GM18499 (cell line): ENCODE measurements around the gene RARG.
"Not testable (repeated sequence)": the region's sequence is repeated elsewhere in the genome, so short reads cannot be mapped to it uniquely, and the experiment has no call there.

Experiments
- ATAC-seq: cut with Tn5 transposase; IDR thresholded peaks from one replicate; pipeline ENCODE4 v1.9.1; 2021; ENCODE audit warnings: moderate number of reproducible peaks; ENCODE audit not compliant: insufficient read depth, unreplicated experiment

RARG gene

DNA sequence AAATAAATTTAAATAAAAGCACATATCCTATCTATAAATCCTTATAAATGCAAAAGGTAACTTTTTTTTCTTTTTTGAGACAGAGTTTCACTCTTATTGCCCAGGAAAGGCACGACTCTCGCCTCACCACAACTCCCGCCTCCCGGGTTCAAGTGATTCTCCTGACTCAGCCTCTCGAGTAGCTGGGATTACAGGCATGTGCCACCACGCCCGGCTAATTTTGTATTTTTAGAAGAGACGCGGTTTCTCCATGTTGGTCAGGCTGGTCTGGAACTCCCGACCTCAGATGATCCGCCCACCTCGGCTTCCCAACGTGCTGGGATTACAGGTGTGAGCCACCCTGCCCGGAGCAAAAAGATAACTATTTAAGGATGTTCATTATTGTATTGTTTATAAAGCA is 53.2 kb downstream of the RARG start:
- not testable (repeated sequence) for ATAC-seq

DNA sequence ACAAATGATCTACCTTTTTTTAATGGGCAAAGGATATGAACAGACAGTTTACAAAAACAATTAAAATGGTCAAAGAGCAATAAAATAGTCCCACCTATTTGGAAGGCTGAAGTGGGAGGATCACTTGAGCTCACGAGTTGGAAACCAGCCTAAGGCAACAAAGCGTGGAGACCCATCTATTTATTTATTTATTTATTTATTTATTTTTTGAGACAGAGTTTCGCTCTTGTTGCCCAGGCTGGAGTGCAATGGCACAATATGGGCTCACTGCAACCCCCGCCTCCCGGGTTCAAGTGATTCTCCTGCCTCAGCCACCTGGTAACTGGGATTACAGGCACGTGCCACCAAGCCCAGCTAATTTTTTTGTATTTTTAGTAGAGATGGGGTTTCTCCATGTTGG is 54.6 kb downstream of the RARG start:
- ATAC-seq: not testable (repeated sequence)

DNA sequence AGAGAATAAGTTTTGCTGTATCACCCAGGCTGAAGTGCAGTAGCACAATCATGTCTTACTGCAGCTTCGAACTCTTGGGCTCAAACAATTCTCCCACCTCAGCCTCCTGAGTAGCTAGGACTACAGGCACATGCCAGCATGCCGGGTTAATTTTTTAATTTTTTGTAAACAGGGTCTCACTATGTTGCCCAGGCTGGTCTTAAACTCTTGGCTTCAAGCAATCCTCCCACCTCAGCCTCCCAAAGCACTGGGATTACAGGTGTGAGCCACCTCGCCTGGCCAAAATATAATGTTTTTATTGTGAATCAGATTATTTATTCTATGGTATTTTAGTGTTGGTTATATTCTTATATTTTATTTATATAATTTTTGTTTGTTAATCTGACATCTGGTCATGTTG is 55.3 kb downstream of the RARG start:
- no peak for ATAC-seq

DNA sequence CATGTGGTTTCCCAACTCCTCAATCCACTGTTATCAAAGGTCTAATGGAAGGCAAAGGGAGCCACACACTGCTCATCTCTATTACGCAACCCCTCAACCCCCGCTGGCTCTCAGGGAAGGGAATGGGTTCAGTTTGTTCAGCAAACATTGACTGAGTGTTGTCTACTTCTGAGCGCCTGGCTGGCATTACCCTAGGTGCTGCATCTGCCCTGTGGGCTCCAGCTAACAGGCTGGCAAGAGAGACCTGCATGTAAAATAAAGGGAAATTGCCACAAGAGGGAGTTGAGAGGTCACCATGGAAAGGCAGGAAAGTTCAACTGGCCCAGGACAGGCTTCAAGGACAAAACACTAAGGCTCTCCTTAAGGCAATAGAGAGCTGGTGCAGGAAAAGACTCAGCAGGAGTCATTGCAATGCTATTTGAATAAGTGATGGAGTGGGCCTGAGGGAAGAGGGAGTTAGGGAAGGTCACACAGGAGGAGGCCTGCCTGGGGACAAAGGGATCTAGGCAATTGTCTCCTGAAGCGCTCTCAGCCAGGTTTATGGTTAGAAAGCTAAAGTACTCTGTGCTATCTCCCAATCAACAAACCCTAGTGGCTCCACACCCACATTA is 57.0 kb downstream of the RARG start:
- ATAC-seq: no peak

DNA sequence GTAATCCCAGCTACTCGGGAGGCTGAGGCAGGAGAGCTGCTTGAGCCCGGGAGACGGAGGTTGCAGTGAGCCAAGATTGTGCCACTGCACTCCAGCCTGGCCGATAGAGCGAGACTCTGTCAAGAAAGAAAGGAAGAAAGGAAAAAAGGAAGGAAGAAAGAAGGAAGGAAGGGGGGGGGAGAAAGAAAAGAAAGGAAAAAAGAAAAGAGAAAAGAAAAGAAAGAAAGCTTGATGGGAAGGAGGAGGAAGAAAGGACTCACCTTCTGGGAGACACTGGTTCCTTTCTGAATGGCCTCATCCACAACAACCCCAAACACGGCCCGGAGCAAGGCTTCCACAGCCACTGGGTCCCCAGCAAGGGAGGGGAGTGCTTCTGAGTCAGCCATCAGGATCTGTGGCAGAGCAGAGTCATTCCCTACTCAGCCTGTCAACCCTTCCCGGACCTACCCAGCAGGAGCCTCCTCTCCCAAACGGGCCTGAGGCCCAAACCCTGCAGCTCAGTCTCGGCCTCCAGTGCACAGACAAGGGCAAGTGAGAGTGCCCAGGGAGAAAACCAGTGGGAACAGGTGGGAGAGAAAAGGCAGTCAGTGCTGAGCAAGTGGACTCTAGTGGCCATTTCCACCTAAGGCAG is 58.8 kb downstream of the RARG start:
- no peak for ATAC-seq

DNA sequence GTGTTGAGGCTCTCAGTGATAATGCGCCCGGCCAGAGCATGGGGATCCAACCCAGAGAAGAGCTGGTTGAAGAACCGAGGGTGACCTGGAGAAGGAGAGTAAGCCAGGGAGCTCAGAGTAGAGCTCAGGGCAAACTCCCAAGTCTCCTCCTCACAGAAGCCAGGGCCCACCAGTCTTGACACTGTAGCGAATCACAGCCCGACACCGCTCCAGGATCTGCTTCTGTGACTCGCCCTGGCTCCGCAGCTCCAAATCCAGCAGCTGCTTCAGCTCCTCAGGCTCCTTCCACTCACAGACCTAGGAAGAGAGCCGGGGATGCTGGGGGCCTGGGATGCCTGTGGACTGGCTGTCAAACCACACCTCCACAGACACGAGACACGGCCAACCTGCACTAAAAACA is 59.7 kb downstream of the RARG start:
- ATAC-seq: no peak

DNA sequence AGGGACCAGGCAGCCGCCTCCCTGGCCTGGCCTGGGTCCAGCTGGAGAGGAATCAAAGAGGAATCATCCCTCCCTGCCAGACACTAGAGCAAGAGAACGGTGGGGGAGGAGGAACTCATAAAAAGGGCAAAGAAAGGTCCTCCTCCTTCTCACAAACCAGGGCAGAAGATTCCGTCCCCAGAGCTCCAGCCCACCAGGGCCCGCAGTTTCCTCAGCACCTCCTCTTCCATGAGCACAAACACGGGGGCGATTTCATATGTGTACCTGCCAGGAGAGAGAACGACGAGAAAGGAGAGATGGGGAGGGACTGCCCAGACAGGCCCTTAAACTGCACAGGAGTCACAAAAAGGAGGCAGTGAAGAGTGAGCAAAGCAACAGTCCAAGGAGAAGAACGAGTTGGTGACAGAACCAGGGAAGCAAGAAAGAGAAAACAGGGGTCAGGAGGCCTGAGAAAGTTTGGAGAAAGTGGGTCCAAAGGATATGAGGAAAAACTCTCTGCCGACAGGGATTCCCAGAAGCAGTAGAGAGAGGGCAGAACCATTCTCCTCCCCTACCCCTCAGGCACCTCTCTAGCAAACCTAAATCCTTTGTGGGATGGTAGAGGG is 60.2 kb downstream of the RARG start:
- ATAC-seq: no peak

DNA sequence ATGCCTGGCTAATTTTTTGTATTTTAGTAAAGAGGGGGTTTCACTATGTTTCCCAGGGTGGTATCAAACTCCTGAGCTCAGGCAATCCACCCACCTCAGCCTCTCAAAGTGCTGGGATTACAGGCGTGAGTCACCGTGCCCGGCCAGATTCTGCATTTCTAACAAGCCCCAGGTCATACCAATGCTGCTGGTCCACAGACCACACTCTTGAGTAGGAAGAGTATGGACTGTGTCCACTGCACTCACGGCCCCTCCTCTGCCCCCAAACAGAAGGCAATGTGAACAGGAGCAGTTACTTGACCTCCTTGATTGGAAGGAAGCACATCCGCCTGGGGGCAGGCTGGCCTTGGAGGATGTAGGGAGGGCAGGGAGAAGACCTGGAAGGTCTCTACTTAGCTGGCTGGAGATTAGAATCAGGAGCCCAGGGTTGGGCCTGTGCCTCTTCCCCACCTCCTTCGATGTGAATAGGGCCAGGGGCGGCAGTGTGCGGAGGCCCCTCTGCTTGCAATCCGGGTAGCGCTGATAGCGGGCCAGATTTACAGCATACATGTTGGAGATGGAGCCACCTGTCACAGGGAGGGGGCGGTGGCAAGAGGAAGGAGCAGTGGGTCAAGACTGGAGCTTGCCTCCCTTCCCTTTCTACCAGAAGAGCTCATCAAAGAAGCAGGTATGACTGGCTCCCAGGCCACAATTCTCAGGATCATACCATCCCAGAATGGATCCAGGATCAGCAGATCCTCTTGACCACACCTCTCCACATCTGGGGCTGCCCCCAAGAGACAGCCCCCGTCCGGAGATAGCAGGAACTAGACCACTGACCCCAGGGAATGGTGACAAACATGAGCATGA is 60.9 kb downstream of the RARG start:
- no peak for ATAC-seq

DNA sequence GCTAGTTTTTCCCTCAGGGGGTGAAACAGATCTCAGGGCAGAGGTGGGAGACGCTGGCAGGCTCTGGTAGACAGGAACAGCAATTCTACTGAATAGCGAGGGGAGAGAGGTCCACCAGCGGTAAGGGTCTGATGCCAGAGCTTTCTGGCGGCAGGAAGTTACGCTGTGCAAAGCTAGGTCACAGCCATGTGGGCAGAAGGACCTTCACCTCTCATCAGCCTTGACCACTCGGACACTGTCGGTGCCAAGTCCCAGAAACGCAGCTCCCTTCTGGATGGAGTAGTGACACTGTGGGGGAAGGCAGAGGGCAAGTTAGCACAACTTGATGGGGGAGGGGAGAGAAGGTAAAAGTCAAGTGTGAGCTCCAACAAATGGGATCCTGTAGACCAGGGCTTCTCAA is 61.8 kb downstream of the RARG start:
- ATAC-seq: no peak

DNA sequence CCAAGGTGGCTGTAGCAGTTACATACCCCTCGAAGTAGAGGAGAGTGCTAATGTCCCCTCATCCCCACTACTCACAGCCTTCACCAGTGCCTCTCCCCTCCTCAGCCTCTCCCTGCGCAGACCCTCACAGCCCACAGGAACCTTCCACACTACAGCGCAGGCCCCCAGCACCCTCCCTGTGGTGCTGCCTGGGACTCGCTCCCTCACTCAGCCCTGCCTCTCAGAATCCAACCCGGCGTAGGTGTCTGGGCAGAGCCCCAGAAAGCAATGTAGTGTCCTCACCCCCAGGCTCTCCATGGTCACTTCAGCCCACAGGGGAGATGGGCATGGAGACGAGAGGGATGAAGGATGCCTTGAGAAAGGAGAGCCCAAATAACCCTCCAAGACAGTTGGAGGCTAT is 62.4 kb downstream of the RARG start:
- ATAC-seq: no peak

DNA sequence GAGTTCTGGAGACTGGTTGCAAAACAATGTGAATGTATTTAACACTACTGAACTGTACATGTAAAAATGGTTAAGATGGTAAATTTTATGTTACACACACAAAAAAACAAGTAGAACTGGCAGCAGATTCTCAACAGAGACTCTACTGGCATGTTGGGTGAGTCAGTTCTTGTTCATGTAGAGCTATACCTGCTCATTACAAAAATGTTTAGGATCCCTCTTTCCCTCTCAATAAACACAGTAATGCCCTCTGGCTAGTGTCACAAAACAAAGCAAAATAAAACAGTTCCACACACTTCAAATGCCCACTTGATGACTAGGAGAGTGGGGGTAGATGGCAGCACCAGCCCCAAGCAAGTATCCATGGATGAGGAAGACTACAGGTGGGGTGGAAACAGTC is 65.2 kb downstream of the RARG start:
- no peak for ATAC-seq

DNA sequence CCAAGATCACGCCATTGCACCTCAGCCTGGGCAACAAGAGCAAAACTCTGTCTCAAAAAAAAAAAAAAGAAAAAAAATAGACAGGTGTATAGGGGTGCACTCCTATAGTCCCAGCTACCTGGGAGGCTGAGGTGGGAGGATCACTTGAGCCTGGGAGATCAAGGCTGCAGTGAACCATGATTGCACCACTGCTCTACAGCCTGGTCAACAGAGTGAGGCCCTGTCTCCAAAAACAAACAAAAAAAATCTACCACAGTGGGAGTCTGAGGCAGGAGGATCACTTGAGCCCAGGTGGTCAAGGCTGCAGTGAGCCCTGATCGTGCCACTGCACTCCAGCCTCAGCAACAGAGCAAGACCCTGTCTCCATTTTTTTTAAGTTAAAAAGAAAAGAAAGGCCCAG is 69.0 kb downstream of the RARG start:
- not testable (repeated sequence) for ATAC-seq

DNA sequence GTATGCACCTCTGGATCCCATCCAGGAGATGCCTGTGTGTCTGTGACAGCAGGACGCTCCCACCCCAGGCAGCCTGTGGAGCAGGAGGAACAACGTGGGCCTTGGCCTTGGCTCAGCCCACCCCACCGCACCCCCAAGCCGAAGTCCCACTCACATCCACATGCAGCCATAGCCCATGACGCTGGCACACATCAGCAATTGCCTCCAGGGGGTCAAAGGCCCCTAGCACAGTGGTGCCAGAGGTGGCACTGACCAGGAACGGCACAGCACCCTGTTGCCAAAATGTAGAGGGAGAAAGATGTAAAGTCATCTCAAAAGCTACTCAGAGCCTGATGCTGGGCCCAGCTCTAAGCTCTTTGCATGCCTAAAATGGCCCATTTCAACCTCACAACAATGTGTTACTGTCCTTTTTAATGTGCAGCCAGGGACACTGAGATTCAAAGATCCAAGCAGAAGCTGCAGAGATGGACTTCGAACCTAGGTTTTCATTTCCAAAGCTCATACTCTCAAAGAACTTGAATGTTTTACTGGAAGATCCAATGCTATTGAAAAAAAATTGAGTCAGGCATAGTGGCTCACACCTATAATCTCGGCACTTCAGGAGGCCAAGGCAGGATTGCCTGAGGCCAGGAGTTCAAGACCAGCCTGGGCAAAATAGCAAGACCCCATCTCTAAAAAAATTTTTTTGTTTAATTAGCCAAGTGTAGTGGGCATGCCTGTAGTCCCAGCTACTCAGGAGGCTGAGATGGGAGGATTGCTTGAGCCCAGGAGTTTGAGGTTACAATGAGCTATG is 70.7 kb downstream of the RARG start:
- ATAC-seq: no peak

DNA sequence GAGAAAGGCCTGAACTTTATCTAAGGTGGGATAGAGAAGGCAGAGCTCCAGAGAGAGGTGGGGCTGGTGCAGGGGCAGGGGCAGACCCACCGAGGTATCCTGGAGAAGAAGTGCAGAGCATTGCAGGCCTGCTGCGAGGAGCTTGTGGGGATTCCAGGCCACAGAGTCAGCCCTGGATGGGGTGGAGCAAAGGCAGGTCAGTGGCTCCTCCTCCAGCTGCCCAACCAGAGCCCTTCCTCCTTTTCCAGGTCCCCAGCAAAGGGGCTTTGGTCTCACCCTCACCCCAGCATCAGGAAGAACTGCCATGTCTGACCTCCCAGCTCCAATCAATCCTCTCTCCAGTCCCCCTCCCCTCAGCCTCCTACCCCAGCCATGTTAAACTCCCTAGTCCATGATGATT is 71.3 kb downstream of the RARG start:
- ATAC-seq: no peak
